ENCODE data around the gene RHBDF1.

Gene RHBDF1

DNA sequence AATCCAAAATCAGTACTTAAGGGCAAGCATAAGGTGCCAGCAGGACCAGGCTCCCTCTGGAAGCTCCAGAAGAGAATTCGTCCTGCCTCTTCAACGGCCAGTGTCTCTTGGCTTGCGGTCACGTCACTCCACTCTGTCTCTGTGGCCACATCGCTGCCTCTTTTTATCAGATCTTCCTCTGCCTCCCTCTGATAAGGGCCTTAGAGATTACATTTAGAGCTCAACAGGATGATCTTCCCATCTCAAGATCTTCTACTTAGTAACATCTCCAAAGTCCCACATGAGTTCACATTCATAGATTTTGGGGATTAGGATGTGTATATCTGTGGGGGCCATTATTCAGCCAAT, 22.5 kb upstream of the RHBDF1 start:
- DNase-seq (ENCODE audit: low spot score) = no peak

DNA sequence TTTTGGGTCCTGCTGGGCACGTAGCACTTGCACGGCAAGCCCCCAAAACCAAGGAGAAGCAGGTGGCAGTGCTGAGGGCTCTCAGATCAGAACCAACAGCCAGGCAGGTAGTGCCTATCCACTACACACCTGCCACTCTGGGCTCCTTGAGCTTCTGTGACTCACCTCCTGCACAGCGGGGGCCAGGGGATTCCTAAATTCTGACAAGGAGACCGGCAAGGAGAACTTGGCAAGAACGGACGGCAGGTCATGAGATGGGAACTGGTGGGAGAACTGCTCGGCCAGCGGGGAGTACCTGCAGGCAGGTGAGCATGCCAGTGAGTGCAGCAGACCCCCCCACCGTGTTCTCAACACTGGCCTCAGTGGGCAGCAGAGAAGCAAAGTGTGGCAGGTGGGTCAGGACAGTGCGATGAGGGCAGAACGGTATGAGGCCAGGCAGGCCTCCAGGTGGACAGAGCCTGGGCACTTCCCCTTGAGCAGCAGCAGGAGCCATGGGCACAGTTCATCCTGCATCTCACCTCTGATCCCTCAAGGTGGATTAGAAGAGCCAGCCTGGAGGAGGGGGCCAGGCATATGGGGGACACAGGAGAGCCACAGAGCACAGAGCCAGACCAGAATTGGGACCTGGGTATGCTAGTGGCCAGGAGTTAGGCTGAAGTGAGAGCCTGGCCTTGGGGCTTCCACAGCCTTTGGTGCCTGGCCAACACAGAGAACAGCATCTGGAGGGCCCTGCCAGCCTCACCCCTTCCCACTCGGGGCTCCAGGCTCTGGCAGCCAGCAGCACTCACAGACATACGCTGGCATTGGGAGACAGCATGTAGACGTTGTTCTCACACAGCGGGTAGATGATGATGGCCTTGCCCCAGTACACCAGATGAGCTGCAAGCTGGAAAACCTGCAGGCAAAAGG, 20.3 kb upstream of the RHBDF1 start:
- DNase-seq (ENCODE audit: low spot score) = no peak

DNA sequence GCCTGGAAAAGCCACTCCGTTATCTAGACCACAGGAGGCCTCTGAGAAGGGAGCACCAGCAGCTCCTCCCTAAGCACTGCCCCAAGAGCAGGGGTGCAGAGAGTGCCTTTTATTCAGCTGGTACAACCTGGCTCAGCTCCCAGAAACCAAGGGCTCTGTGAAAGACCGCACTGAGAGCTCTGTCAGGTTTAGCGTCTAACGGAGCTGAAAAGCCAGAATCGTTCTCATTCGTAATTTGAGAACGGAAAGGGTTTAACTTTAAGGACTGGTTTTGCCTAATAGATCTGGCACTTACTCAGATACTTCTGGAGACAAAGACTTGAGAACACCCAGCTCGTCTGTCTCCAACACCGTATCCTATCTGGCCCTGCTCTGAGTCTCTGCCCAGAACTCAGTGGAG, 19.1 kb upstream of the RHBDF1 start:
- DNase-seq (ENCODE audit: low spot score) = no peak

DNA sequence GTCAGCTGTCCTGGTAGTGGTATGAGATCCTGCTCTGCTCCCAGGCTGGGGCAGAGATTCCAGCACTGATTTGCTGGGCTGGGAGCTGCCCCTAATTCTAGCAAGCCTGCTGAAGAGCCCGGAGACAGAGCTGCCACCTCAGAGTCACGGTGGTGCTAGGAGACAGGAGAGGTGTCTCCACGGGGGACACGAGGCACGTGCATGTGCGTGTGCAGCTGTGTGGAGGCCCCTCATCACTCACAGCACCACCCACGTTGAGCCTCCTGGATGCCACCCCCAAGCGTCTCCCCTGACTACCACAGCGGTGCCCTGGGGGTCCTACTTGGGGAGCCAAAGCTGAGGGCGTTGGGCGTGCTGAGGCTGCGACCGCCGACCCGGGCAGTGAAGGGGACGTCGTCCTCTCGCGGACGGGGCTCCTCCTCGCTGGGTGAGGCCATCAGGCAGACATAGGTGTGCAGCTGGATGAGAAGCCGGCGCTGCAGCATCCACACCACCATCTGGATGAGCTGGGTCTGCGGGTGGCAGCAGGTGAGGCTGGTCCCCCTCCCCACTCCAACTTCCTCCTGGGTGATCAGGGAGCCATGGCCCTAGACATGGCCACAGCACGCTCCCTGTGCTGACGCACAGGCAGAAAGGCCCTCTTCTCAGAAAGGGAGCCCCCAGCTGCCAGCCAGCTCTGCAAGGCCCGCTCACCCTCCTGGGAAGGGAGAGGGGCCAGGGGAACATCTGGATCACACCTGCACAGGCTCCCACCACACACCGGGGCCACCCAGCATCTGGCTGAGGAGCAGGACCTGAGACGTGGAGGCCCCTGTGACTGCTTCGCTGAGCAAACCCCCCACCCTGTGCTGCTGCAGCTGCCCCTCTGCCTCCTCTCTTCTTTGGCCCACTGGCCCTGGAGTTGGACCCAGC, 17.2 kb upstream of the RHBDF1 start:
- no peak for DNase-seq (ENCODE audit: low spot score)

DNA sequence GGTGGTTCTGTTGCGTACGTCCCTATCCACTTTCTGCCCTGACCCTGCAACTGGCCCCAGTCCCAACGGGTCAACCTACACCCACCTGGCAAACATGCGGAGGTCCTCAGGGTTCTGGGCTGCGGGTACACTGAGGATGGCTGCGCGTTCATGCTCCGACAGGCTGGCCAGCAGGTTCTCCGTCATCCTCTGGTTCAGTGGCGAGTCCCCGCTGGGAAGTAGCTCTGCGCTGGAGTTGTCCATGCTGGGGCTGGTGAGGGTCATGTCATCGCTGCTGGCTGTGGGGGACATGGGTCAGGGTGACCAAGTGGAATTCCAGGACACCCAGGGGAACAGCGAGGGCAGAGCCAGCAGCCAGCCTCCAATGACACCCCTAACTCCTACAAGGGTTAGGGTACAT, 16.2 kb upstream of the RHBDF1 start:
- DNase-seq (ENCODE audit: low spot score) = no peak

DNA sequence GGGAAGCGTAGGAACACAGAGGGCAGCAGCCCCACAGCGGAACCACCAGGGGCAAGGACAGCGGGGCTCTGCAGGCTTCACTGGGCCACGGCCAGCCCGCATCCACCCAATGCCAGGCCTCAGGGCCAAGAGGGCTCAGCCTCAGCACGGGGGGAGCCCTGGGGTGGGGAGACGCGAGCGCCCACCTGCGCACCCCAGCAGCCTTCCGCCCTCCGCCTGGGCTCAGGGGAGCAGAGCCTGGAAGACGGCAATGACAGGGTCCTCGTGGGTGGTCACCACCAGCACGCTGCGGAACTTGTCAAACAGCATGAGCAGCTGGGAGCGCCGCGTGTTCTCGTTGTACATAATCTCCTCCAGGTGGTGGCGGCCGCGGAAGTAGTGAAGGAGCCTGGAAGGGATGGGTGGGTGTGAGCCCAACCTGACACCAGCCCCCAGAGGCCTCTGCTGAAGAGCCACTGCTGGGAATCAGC, 14.1 kb upstream of the RHBDF1 start:
- no peak for DNase-seq (ENCODE audit: low spot score)

DNA sequence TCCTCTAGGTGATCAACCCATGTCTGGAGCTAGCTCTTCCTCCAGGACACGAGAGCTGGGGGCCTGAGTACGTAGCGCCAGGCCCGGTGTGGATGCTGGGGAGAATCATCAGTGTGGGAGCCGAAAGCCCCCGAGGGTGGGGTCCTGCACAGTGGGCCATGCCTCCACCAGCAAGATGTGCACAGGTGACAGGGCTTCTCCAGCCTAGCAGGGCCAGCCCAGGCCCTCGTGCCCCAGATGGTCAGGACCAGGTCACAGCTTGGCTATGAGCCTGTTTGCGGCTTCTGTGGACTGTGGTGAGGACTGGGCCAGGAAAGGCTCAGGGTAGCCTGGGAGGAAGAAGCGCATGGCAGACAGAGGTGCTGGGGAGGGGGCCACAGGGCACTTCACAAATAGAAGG, 13.4 kb upstream of the RHBDF1 start:
- no peak for DNase-seq (ENCODE audit: low spot score)

DNA sequence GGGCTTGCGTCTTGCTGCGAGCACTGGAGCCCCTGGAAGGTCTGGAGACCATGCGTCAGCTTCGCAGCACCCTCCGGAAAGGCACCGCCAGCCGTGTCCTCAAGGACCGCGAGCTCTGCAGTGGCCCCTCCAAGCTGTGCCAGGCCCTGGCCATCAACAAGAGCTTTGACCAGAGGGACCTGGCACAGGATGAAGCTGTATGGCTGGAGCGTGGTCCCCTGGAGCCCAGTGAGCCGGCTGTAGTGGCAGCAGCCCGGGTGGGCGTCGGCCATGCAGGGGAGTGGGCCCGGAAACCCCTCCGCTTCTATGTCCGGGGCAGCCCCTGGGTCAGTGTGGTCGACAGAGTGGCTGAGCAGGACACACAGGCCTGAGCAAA, 13.0 kb upstream of the RHBDF1 start:
- DNase-seq (ENCODE audit: low spot score) = no peak

DNA sequence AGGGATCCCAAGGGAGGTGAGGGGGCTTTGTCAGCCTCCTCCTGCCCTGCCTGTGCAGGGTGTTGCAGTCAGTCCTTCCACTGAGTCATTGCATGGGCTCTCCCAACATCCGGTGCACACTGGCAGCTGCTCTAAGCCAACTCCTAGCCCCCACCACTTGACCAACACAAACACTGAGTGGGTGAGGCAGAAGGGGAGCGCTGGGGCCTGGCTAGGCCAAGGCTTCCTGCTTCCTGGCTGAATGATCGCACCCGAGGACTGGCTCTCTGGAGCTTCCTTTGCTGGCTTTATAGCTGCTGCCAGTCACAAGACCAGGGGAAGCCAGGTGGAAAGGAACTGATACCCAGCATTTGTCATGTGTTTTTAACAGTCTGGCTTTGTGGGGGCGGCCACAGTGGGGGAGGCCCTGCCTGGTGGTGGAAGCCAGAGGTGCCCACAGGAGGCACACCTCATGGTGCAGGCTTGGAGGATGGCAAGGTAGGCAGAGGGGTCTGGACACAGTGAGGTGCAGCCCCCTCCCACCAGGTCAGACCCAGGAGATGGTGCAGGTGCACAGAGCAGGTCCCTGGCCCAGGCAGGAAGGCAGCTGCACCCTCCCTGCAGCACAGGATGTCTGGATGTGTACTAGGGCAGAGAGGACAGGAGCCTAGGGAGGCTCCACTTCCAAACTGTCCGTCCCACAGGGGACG, 12.4 kb upstream of the RHBDF1 start:
- DNase-seq (ENCODE audit: low spot score) = peak; percentile 95

DNA sequence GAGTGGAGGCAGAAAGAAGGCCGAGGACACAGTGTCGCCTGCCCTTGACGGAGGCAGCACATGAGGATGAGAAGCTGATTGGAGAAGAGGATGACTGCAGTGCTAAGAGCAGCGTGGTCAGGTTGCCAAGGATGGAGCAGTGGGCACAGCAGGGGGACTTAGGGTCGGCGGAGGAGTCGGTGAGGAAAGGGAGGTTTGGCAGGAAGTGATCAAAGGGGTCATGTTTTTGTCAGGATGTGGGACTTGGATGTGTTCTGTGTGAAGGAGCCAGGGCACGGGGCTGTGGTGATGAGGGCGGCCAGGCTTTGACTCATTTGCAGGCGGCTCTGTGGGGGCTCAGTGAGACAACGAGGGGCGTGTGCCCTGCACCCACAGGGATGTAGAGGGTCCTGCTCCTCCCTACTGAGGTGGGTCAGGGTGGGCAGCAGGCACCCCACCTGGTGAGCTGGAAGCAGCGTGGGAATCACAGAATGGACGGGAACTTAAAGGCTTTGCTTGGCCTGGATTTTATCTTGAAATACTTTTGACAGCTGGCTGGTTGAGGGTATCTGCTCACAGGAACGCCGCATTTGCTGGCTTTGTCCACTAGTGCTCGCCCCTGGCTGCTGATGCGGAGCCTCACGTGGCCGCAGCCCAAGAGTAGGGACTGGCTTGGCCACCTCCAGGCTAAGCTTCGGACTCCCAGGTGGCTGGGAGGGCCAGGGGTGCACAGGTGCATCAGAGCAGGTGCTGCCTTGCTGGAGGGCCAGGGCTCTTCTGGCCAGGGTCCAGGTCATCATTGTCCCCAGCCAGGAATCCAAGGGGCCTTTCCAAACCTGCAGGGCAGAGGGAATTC, 11.6 kb upstream of the RHBDF1 start:
- DNase-seq (ENCODE audit: low spot score) = peak; percentile 64

DNA sequence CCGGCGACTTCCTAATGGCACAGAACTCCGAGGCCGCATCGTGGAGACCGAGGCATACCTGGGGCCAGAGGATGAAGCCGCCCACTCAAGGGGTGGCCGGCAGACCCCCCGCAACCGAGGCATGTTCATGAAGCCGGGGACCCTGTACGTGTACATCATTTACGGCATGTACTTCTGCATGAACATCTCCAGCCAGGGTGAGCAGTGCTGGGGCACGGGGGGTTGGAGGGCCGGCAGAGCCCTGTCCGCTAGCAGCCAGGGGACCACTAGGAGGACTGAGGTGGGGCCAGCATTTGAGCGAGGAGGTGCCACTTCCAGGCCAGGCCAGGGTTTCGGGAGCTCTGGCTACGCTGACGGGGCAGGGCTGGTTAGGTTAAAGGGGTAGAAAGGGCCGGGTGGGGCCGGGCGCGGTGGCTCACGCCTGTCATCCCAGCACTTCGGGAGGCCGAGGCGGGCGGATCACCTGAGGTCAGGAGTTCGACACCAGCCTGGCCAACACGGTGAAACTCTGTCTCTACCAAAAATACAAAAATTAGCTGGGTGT, 10.7 kb upstream of the RHBDF1 start:
- no peak for DNase-seq (ENCODE audit: low spot score)

DNA sequence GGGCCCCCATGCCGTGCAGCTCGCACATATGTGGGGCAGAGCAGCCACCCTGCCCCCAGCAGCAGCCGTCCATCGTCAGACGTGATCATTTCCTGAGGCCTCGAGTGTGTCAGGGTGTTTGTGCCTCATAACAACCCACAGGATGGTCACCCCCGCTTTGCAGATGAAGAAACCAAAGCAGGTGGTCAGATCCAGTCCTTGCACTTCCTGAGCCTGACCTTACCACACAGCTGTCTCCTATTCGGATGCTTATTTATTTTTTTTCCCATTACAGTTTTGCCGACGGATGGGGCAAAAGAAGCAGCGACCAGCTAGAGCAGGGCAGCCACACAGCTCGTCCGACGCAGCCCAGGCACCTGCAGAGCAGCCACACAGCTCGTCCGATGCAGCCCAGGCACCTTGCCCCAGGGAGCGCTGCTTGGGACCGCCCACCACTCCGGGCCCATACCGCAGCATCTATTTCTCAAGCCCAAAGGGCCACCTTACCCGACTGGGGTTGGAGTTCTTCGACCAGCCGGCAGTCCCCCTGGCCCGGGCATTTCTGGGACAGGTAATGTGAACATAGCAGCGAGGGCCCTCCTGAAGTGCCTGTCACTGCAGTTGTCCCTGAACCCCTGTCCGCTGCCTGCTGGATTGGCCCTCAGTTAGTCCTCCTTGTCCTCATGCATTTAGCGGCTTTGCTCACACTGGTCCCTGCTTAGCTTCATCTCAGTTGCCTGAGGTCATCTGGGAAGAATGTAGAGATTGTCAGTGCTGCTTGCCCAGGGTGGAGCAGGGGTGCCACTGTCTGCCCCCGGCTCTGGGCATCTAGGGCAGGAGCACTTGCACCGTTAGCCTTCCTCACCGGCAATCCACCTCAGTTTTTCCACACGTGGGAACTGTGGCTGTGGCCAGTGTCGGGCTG, 7.0 kb upstream of the RHBDF1 start:
- no peak for DNase-seq (ENCODE audit: low spot score)

DNA sequence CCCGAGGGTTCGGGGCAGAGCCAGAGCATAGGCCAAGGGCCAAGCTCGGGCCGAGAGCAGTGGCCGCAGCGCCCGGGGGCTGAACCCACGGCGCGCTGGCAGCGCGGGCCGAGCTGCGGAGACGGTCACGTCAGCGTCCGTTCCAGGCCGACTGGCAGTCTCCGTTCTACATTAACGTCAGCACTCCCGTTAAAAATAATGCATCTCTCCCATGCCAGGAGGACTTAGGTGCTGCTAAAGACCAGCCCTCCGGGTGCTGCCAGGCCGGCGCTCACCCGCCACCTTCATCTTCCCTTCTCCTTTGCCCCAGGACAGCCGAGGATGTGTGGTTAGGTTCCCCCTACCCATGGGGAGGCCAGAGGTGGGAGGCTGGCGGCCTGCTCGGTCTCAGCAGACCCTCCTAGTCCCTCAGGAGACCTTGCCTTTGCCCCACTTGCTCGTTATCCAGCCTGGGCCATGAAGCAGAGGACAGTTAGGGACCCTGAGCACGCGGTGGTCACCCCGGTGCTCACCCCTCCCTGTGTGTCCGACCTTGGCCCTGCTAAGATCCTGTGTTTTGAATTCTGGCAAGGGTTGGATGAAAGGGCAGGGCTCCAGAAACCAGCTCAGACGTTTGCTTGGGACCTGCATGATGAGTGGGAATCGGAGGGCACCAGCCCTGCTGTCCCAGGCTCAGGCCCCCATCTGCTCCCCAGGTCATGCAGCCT, 6.2 kb upstream of the RHBDF1 start:
- DNase-seq (ENCODE audit: low spot score) = peak; percentile 74

DNA sequence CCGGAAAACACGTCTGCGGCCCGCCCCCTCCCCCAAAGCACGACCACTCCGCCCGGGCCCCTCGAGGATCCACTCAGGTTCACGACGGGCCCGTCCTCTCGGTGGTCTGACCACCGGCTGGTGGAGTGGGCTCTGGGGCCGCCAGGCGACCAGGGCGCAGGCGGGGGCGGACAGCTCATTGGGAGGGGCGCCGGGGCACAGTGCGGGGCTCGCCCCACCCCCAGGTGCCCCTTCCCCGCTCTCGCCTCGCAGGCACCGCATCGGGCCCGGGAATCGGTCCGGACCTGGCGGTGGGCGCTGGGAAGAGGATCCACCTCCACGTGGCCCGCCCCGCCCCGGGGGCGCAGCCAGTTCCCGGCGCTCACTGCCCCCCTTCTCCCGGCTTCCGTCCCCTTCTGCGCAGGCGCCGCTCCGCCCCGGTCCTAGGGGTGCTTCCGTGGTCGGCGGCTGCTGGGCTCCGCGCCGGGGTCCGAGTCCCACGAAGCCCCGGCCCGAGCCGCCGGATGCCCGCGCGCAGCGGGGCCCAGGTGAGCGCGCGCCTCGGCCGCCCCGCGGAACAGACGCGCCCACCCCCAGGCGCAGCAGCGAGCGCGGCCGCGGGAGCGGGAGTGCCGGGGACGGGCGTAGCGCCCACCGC, 5.5 kb upstream of the RHBDF1 start, which contains the start of gene MPG:
Gene MPG (plus strand): TSS at position 419 of the 637 bp plus-strand sequence. CDS start 85 bp downstream, at position 504.
- DNase-seq (ENCODE audit: low spot score) = peak; percentile 98

DNA sequence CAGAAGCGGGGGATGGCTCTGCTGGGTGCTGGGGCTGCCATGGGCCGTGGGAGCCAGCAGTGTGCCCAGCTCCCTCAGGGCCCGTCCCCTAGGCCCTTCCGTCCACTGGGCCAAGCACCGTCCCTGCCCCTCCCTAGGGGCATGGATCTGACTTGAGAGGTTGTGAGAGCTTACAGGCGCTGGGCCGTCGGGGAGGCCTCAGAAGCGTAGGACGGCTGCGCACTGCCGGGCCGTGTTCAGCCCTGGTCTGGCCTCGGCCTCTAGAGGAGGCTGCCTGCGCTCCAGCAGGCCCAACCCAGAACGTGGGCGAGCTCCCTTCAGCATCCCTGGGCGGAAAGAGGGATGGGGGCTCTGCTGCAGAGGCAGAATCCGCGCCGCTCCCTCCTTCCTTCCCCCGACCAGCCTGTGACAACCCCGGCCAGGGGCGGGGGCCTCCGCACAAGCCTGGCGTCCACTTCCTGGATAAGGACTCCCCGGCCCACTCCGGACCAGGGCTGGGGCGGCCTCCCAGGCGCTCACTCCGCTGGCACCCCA, 4.9 kb upstream of the RHBDF1 start:
- DNase-seq (ENCODE audit: low spot score) = peak; percentile 74

DNA sequence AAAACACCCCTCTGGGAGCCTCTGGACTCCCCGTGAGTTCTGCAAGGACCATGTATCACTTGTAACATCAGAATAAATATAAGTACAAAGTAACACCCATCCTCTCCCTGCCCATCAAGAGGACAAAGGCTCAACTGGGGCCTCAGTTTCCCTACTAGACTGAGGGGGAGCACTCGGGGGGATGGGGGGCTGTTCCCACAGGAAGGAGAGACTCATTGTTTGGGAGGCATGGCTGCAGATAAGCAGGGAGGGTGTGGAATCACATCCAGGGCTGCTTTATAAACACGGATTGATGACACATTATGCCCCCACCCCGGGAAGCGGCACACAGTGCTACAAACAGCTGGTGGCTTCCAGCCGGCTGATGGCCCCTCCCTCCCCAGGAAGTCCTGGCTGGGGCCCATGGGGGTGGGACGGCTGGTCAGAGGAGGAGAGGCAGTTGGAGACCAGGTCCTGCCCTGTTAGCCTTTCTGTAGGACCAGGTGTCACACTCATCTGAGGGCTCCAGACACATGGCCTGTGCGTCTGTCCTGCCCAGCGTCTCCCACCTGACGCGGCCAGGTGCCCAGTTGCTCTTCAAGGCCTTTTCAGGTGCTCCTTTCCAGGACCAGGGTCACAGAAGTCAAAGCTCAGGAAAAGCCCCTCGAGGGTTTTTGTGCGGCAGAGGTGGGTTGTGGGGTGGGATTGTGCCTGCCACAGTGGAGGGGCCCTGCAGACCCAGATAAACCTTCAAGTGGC, 4.3 kb upstream of the RHBDF1 start:
- peak; percentile 92 for DNase-seq (ENCODE audit: low spot score)

DNA sequence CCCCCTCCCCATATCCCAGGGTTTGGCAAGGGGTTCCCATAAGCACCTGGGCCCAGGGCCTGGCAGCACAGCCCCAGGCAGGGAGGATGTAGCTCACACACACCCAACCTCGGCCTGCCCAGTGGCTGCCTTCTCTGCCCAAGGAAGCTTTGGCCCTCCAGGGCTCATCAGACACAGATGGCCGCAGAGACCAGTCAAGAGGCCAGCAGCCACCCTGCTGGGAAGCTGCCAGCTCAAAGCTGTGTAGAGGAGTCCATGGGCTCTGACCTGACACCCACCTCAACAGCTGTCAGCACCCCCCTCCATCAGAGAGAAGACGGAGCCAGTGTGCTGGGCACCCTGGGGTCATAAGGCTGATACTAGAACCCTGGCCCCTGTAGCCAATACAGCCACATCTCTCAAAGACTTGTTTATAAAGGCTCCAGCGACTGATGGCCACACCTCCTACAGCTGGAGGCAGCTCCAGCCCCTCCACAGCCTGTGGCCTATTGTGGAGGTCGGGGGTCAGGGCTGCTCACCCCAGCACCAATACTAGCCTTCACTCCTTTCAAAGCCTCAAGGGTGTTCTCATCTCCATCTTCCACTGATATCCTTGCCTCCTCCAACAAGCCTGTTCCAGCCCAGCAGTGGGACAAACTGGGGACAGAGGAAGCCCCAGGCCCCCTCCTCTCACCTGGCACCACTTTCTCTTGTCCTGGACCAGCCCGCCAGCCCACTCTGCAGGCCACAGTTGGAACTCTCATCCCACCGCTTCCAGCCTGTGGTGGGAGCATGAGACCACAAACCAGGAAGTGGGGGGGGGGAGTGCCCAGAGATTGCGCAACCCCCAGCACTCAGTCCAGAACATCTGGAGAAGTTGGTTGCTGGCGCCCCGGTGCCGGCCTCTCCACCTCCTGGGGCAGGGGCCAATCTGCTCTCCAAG, 3.4 kb upstream of the RHBDF1 start:
- DNase-seq (ENCODE audit: low spot score) = peak; percentile 85
